ENCODE results near the gene AIFM3.
"Not testable (repeated sequence)": the region's sequence is repeated elsewhere in the genome, so short reads cannot be mapped to it uniquely, and the experiment has no call there.

The AIFM3 gene

GRCh38 chr22:20992056-20992442 is 25.0 kb downstream of the AIFM3 start:
- DNase-seq, result no peak

DNA sequence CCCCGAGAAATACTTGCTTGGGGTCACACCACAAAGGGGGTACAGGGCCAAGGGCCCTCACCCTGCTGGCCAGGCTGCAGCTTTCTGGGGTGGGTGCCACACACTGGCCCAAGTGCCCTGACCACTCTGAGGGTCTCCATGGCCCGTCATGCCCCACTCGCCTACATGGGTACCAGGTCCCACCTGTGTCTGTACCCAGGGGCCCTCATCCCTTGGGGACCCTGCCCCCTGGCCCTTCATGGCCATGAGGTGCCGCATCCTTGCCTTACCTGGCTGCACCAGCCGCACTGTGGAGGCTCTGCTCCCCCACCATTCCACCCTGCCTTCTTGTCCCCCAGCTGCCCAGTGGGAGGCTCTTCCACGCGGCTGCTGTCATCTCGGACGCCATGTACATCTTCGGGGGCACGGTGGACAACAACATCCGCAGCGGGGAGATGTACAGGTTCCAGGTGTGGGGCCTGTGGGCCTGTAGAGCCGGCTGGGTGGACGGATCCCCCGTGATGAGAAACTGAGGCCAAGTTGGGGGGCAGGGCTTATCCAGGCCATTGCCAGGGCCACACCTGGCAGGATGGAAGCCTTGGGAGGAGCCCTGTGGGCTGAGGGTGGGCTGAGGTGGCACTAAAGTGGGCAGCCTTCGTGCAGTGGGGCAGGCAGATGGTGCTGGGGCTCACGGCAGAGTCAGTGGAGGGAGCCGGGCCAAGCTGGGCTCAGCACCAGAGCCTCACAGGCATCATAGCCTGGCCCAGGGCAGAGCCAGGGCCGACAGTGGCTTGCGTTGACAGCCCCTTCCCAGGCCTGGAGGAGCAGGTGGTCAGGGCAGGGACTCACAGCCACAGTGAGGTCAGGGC is 25.6 kb downstream of the AIFM3 start:
- DNase-seq, result no peak

- DNase-seq, result no peak
Measured at GRCh38 chr22:20993304-20994127, 26.5 kb downstream of the AIFM3 start.

- no peak for DNase-seq
Measured at GRCh38 chr22:20994128-20994901, 27.3 kb downstream of the AIFM3 start.

GRCh38 chr22:20994902-20995241 is 27.8 kb downstream of the AIFM3 start:
- DNase-seq, result no peak

DNA sequence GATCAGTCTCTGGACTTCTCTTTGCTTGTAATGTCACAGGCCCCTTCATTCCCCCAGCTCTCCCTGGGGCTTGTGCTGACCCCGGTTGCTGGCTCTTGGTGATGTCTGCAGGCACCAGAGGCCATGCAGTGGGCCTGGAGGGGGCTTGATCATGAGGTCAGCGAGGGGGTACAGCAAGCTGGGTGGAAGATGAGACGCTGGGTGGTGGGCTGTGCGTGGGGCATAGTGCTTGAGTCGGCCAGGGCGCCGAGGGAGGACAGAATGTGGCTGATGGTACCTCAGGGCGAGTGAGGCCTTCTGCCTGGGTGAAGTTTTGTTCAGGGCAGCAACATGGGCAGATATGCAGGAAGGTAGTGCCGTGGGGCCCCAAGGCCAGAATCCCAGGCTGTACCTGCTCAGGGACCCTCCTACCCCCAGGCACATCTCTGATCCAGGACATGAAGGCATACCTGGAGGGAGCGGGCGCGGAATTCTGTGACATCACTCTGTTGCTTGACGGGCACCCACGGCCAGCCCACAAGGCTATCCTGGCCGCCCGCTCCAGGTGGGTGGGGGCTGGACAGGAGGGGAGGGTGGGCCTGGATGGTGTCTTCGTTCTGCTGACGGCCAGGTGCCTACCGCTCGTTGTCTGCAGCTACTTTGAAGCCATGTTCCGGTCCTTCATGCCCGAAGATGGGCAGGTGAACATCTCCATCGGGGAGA is 28.4 kb downstream of the AIFM3 start:
- DNase-seq, result no peak

- DNase-seq, result no peak
Measured at GRCh38 chr22:20996031-20996410, 29.0 kb downstream of the AIFM3 start.

- no peak for DNase-seq
Measured at GRCh38 chr22:20996598-20997535, 29.8 kb downstream of the AIFM3 start.

DNA sequence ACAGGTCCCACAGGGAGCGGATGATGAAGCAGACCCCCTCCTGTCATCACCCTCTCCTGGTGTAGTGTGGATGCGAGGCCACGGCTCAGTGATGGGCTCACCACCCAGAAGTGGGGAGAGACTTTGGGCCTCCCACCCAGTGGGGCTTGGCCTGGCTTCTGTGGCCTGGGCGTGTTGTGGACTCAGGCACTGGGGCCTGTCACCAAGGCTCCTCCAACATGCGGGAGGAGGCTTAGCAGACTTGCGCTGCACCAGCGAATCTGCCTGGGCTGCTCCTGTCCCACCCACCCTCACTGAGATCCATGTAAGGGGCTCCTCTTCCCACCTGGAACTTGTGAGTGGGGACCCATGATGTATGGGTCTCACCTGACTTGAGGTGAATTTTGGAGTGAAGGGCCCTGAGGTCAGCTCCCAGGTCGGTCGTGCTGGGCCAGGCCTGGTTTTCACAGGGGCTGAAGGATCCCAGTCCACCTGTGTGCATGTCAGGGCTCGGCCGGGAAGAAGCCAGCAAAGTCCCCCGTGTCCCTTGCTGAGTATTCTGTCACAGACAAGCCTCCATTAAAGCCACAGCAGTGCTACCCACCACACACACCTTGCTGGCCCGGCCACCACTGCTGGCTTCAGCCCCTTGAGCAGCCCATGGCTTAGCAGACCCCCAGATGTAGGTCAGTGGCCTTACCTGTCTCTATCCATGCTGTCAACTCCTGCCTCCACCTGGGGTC is 30.6 kb downstream of the AIFM3 start:
- no peak for DNase-seq

- no peak for DNase-seq
Measured at GRCh38 chr22:20998411-20999336, 31.6 kb downstream of the AIFM3 start.

- no peak for DNase-seq
Measured at GRCh38 chr22:20999350-21000206, 32.5 kb downstream of the AIFM3 start.

- DNase-seq, result no peak
Measured at GRCh38 chr22:21000207-21000986, 33.3 kb downstream of the AIFM3 start.

DNA sequence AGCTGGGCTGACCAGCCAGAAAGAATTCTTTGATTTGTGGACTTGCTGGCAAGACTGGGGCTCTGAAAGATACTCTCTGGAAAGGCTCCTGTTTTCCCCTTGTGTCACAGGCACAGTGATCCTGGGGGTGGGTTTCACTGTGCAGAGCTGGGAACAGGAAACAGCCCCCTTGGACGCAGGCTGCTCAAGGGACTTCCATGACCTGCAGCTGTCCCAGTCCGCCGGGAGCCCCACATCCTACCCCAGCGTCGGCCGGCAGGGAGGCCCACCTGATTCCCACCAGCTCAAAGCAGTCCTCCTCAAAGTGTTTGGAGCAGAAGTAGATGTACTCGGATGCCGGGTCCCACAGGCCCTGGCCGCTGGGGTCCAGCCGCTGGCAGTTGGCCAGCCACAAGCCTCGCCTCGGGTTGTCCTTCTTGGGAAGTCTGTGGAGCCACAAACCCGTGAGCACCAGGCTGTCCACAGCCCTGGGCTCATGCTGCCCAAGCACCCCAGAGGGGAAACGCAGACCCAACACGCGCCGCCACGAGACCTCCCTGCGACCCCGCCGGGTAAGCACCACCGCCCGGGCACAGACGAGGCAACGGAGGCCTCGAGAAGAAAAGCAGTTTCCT is 34.0 kb downstream of the AIFM3 start:
- DNase-seq, result no peak

DNA sequence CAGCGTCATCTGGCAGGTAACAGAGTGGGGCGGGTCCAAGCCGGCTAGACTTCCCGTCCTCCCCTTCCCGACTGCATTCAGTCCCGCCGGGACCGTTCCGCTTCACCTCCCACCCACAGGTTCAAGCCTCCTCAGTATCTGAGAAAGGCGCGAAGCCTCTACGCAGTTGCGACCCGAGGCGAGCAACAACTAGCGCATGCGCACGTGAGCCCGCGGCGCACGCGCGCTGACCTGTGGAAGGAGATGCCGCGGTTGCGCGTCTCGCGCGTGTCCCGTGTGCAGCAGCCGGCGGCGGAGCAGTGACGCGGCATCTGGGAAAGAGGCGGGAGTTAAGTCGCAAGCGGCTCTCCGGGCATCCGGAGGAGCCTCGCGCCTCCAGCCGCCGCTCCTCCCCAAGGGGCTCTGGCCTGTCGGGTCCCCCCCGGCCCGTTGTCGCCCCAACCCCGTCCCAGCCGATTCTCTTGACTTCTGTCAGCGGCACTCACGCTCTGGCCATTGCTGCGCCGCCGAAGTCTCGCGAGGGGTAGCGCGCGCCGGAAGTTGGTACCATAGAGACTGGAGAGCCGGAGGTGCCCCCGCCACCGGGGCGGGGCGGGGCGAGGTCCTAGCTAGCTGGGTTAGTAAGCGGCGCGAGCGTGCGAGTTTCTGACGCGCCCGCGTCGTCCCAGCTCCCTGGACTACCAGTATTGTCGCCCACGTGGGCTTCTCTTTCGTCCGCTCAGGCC is 34.7 kb downstream of the AIFM3 start, which contains the start of gene THAP7:
TSS of gene THAP7 (minus strand) at position 518 of the 725 bp plus-strand sequence. CDS start at position 311, 207 bp downstream.
- DNase-seq, result peak; percentile 97

DNA sequence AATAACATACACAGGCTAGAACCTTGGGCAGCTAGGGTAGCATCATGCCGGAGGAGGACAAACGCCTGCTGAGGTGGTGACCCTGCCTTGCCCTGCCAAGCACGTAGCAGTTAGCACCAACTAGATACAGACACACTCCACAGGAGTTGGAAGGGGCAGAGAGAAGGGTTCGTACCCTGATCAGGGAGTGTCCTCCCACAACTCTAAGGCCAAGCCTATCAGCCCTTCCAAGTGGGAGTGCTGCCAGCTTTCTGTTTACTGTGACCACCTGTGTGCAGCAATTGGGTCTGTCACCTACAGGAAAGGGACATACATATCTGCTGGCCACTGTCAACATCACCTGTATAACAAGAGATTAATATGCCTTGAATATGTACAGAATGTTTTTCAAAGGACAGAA is 36.7 kb downstream of the AIFM3 start:
- no peak for DNase-seq

DNA sequence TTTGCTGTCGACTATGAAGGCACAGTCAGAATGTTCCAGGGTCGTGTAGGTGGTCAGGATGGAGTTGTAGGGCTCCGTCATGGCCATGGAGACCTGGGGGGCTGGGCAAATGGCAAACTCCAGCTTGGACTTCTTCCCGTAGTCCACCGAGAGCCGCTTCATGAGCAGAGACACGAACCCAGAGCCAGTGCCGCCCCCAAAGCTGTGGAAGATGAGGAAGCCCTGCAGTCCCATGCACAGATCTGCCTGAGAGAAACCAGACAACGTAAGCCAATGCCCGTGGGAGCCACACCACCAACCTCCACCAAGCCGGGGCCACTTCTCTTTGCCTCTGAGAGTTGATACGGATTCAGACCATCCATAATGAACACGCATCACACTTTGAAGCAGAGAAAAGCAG is 42.2 kb downstream of the AIFM3 start:
- DNase-seq, result not testable (repeated sequence)

All from effector CD4-positive, alpha-beta T cell (primary cell).